Tibial artery (tissue), 4 donors: ENCODE data around the gene LGALS7B.
"Not testable (repeated sequence)": the region's sequence is repeated elsewhere in the genome, so short reads cannot be mapped to it uniquely, and the experiment has no call there.

Source experiments
- DNase-seq, 2 donors: peaks; one replicate each; pipeline ENCODE4 v3.0.0-alpha.2; 2019
- H3K27ac ChIP-seq, 2 donors: fragments of 200-600 bp; sonication (generic) in 1 of 2; 1 replicate in 1 of 2; 2 replicates in 1 of 2; pipeline ENCODE4 v1.5.1; 2018 to 2019; ENCODE audit warnings: mild to moderate bottlenecking in 1 of 2
- H3K27me3 ChIP-seq, 2 donors: fragments of 200-600 bp; sonication (generic) in 1 of 2; one replicate each; pipeline versions ENCODE4 v1.5.1 to v1.6.0; 2016 to 2019
- H3K36me3 ChIP-seq, 3 donors: fragments of 200-600 bp; sonication (generic) in 2 of 3; one replicate each; pipeline ENCODE4 v1.5.1; 2016 to 2019; ENCODE audit warnings: mild to moderate bottlenecking in 2 of 3
- H3K4me1 ChIP-seq, 4 donors: fragments of 200-600 bp; sonication (generic) in 2 of 4; 1 replicate in 3 of 4; 2 replicates in 1 of 4; pipeline ENCODE4 v1.5.1; 2016 to 2019
- H3K4me3 ChIP-seq, 2 donors: fragments of 200-600 bp; sonication (generic) in 1 of 2; 1 replicate in 1 of 2; 2 replicates in 1 of 2; pipeline ENCODE4 v1.5.1; 2018 to 2019; ENCODE audit warnings: mild to moderate bottlenecking in 2 of 2
- H3K9me3 ChIP-seq, 3 donors: fragments of 200-600 bp; sonication (generic) in 1 of 3; one replicate each; pipeline ENCODE4 v1.5.1; 2016 to 2019
- CTCF ChIP-seq, 2 experiments: fragments of 200-600 bp in 1 of 2; fragments of 450-650 bp in 1 of 2; IDR thresholded peaks; one replicate each; pipeline ENCODE4 v1.5.1; 2017 to 2019; ENCODE audit warnings: antibody characterized with exemption in 2 of 2, mild to moderate bottlenecking in 1 of 2, moderate library complexity in 1 of 2
- intact Hi-C: fragments of 100-400 bp; cut with DNase I; formaldehyde crosslinking; loops from one replicate; pipeline ENCODE4 v1.15.0; 2023; ENCODE audit warnings: low total_unique reads

LGALS7B gene

GRCh38 chr19:38745316-38745715, 43.7 kb upstream of the LGALS7B start:
- H3K4me1 ChIP-seq = no peaks in the 10 kb centered on the region
- intact Hi-C loops = no loop called here
- no peak overlapping the region for H3K4me3 ChIP-seq
- DNase-seq = no peak
- H3K9me3 ChIP-seq = no peaks in the 10 kb centered on the region
- TF ChIP-seq CTCF (IDR thresholded peaks at IDR 0.05) = no peak
- no peaks in the 10 kb centered on the region for H3K27me3 ChIP-seq
- H3K27ac ChIP-seq = no peak overlapping the region
- no peaks in the 10 kb centered on the region for H3K36me3 ChIP-seq

GRCh38 chr19:38753783-38754182, 35.2 kb upstream of the LGALS7B start:
- intact Hi-C loops, H3K4me1 ChIP-seq, H3K4me3 ChIP-seq, DNase-seq, H3K27me3 ChIP-seq, H3K36me3 ChIP-seq, H3K27ac ChIP-seq, H3K9me3 ChIP-seq: not testable (repeated sequence)

DNA sequence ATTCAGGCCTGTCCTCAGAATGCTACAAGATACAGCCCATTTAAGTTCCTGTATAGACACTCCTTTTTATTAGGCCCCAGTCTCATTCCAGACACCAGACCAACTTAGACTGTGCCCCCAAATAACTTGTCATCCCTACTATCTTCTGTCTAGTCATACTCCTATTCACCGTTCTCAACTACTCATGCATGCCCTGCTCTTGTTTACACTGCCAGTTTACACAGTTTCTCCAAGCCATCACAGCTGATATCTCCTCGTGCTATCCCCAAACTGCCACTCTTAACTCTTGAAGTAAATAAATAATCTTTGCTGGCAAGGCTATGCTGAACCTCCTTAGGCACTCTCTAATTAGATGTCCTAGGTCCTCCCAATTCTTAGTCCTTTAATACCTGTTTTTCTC, 34.8 kb upstream of the LGALS7B start:
- DNase-seq, H3K36me3 ChIP-seq, H3K27ac ChIP-seq, H3K27me3 ChIP-seq, H3K9me3 ChIP-seq, H3K4me3 ChIP-seq, intact Hi-C loops, H3K4me1 ChIP-seq: not testable (repeated sequence)

GRCh38 chr19:38759590-38760003, 29.4 kb upstream of the LGALS7B start:
- no peak for TF ChIP-seq CTCF (IDR thresholded peaks at IDR 0.05)
- no peak for DNase-seq

GRCh38 chr19:38760805-38761517, 28.0 kb upstream of the LGALS7B start:
- not testable (repeated sequence) for H3K27ac ChIP-seq, H3K36me3 ChIP-seq, H3K27me3 ChIP-seq, DNase-seq, H3K4me1 ChIP-seq, H3K4me3 ChIP-seq, H3K9me3 ChIP-seq
- intact Hi-C loops = loop anchor here (10.0 kb wide), 1 partner anchor 114 kb away; the partner anchor contains the start of gene RINL

More at GRCh38 chr19:38759590-38760003, 29.4 kb upstream of the LGALS7B start:
- Histone ChIP-seq H3K4me3 (no peak overlapping the region), H3K27ac (no peak overlapping the region), H3K27me3 (no peaks in the 10 kb centered on the region), H3K4me1 (no peaks in the 10 kb centered on the region), H3K36me3 (no peaks in the 10 kb centered on the region), H3K9me3 (no peaks in the 10 kb centered on the region)
- intact Hi-C loops = loop anchor here (10.0 kb wide), 1 partner anchor 115 kb away; the partner anchor contains the start of gene RINL

GRCh38 chr19:38761884-38762389, 27.1 kb upstream of the LGALS7B start:
- H3K36me3 ChIP-seq, H3K9me3 ChIP-seq, DNase-seq, H3K27me3 ChIP-seq, H3K4me3 ChIP-seq, H3K4me1 ChIP-seq, H3K27ac ChIP-seq: not testable (repeated sequence)
- intact Hi-C loops = loop anchor here (10.0 kb wide), 1 partner anchor 113 kb away; the partner anchor contains the start of gene RINL

DNA sequence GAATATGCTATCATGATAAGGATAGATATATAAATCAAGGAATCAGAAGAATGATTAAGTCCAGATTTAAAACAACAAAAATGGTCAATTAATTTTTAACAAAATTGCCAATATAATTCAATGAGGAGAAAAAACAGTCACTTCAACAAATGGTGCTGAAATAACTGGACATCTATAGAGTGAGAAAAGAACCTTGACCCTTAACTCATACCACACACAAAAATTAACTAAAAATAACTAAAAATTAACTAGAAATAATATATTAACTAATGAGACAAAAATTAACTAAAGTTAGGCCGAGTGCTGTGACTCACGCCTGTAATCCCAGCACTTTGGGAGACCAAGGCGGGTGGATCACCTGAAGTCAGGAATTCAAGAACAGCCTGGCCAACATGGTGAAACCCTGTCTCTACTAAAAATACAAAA, 25.2 kb upstream of the LGALS7B start:
- Histone ChIP-seq H3K4me3 (no peak overlapping the region), H3K27ac (no peak overlapping the region), H3K9me3 (no peaks in the 10 kb centered on the region), H3K4me1 (no peaks in the 10 kb centered on the region), H3K36me3 (no peaks in the 10 kb centered on the region), H3K27me3 (no peaks in the 10 kb centered on the region)
- DNase-seq = no peak
- intact Hi-C loops = loop anchor here (10.0 kb wide), 1 partner anchor 111 kb away; the partner anchor contains the start of gene RINL
- no peak for TF ChIP-seq CTCF (IDR thresholded peaks at IDR 0.05)
